HG02610 (cell line): ENCODE results near the gene CFAP46.
"Not testable (repeated sequence)": the region's sequence is repeated elsewhere in the genome, so short reads cannot be mapped to it uniquely, and the experiment has no call there.

ENCODE experiments used
- ATAC-seq: cut with Tn5 transposase; IDR thresholded peaks from one replicate; pipeline ENCODE4 v1.9.1; 2021; ENCODE audit warnings: mild to moderate bottlenecking, moderate library complexity; ENCODE audit not compliant: unreplicated experiment

Gene CFAP46

DNA sequence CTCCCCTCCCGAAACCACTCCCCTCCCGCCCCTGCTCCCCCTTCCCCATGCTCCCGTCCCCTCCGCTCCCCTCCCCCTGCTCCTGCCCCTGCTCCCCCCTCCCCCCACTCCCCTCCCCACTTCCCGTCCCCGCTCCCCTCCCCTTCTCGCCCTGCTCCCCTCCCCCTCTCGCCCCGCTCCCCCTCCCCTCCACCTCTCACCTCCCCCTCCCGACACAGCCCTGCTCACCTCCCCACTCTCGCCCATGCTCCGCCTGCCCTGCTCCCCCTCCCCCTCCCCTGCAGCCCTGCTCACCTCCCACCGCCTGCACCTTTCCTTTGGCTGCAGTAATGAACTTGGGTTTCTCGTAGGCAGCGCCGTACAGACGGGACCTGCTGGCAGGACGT is 106.5 kb downstream of the CFAP46 start:
- no peak for ATAC-seq

DNA sequence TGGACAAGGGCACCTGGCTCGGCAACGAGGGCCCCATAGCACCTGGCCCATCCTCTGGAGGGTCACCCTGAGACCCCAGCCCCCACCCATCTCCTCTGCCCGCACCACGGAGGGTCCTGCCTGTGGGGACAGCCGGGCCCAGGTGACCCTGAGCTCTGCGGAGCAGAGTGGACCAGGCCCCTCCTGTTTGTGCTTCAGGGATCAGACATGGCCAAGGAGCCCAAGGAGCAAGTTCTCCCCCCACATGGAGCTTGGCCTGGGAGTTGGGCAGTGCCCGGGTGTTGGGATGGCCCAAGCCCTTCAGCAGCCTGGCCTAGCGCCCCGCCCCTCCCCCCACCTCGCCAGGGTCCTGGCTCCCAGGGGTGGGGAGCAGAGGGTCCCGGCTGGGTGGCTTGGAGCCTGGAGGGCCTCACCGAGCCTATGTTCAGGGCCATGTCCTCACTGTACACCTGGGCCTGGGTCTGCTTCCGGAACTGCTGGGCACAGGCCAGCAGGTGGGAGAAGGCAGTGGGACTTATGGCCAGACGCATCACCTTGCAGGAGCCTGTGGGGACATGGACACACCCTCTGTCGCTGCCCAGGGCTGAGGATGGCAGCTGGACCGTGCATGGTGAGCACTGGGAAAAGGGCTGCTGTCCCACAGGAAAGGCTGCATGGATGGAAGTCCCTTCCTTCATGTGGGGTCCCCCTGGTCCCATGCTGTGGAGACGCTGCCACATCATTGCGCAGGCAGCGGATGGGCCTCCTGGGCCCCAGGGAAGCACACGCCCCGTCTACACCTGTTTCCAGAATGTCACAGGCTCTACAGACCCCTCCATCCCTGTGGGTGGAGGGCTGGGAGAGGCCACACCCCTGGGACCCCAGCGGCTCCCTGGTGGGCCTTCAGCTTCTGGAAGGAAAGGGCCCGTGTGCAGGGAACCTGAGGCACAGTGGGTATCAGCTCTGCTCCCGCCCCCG is 107.2 kb downstream of the CFAP46 start:
- no peak for ATAC-seq

DNA sequence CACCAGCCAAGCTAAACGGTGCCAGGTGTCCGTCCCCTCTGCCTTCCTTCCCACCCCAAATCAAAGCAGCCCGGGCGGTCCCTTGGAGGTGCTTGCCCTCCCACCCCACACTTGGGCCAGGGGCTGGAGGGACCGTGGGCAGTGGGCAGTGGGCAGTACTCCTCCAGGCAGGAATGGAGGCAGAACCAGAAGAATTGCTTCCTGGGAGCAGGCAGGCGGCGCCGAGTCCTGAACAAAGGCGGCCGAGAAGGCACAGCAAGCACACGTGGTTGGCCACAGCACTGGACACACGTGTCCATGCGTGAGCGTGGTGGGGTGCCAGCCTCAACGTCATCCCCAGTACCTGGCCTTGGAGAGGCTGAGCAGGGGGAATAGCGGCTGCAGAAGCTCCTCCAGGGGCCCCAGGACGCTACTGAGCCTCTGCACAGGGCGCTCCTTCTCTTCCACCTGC is 108.0 kb downstream of the CFAP46 start:
- no peak for ATAC-seq

DNA sequence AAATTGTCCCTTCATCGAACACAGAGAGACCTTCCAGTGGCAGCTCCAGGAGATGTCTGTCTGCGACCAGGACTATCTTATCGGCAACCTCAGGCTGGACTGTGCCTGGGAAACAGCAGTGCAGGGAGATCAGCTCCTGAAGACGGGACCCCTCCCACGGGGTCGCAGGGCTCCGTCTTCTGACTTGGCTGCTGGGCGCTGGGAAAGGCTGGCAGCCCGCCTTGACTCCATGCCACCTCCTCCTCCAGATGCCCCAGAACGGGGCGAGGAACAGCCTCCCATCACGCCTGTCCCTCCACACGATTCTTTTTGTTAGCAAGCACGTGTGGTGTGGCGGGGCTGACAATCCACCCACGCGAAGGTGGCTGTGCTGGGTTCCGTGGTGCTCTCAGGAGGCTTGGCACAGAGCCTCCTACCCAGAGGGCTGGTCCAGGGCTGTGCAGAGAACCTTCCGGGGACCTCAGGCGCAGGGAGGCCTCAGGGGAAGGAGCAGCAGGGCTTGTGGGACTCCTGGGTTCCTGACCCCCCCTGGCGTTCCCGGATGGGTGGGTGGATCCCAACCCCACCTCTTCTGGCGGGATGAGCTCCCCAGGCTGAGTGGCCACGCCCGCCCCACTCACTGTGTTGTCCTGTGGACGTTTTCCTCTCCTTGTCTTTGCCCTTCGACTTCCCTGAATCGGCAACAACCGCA is 108.8 kb downstream of the CFAP46 start:
- ATAC-seq = no peak

DNA sequence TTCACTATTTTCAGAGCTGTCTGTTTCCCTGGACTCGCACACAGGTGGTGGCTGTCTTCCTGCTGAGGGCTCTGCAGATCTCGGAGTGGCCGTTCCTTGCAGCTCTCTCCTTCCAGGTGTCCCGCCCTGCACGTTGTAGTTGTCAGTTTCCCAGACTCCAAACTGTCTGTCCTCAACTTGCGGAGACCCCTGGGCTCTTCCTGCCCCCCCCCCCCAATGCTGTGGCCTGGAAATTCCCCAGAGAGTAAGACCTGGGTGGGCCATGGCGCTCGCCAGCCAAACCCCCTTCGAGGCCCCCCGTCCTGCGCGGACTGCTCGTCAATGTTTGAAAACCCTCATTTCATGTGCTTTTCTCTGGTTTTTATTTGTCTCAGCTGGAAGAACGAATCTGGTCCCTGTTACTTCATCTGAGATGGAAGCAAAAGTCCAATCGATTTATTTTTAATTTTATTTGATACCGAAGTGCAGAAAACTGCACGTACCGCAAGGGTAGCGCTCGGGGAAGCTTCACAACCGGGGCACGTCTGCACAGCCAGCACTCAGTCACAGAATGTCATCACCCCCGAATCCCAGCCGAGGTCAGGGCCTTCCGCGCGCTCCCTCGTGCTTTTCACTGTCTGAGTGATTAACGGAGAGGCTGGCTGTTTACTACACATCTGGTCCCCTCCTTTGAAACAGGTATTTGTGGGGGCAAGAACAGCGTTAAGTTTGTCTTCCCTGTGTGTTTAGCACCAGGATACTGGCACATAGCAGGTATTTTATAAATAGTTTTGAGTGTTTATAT is 110.0 kb downstream of the CFAP46 start:
- no peak for ATAC-seq

DNA sequence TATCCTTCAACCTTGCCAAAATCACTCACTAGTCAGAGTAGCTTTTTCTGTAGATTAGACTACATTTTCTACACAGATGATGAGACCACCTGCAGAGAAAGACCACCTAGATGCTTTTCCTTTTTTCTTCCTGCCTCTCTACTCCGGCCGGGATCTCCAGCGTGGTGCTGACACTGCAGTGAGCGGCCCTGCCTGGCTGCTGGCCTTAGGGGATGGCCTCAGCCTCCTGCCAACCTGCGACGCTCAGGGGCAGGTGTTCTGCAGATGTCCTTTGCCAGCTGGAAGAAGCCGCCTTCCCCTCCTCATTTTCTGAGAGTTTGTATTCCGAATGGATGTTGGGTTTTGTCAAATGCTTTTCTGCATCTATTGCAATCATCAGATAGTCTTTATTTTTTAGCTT is 113.0 kb downstream of the CFAP46 start:
- no peak for ATAC-seq

DNA sequence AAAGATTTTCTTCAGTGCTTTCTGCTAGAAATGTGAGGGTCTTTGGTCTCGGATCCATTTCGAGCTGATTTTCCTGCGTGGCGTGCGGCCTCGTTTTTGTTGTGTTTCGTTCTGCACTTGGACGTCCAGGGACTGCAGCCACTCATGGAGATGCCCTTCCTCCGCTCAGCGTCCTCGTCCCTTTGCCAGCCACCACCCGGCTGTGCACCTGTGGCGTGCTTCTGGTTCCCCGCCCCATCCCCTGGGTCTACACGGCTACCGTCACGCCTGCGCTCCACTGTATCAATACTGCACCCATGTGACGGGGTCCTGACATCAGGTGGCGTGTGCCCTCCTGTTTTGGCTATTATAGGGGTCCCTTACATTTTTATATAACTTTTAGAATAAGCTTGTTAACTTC is 113.7 kb downstream of the CFAP46 start:
- ATAC-seq = no peak

DNA sequence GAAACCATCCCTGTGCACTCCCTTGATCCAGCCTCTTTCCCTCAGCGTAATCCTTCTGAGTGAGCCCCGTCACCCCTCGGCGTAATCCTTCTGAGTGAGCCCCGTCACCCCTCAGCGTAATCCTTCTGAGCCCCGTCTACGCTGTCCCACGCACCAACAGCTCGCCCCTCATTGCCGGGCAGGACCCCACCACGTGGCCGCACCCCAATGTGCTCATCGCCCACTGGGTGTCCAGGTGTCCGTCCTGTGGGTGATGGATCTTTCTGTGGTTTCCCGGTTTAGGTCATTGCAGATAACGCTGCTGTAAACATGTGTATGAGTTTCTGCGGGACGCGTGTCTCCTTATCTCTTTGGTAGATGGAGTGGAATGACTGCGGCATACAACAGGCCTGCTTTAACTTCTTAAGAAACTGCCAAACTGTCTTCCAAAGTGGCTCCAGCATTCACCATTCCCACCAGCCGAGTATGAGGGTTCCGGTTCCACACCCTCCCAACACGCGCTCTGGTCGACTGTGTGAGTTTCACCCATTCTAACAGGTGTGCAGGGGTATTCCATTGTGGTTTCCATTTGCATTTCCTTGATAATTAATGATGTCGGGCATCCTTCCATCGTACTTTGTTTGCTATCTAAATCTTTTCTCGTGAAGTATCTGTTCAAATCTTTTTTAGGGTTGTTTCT is 114.4 kb downstream of the CFAP46 start:
- no peak for ATAC-seq

DNA sequence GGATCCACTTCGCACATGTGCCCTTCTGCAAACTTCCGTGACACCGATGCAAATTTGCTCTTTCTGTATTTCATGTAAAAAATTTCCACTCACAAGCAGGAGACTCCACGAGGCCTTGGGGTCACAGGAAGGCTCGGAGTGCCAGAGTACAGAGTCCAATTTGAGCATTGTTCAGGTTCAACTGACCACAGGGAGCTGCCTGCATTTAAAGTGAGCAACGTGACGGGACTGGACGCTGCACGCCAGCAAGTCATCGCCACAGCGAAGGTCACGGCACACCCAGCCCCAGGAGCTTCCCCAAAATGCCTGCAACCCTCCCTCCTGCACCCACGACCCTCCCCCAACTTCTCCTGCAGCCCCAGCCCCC is 115.0 kb downstream of the CFAP46 start:
- ATAC-seq = no peak

DNA sequence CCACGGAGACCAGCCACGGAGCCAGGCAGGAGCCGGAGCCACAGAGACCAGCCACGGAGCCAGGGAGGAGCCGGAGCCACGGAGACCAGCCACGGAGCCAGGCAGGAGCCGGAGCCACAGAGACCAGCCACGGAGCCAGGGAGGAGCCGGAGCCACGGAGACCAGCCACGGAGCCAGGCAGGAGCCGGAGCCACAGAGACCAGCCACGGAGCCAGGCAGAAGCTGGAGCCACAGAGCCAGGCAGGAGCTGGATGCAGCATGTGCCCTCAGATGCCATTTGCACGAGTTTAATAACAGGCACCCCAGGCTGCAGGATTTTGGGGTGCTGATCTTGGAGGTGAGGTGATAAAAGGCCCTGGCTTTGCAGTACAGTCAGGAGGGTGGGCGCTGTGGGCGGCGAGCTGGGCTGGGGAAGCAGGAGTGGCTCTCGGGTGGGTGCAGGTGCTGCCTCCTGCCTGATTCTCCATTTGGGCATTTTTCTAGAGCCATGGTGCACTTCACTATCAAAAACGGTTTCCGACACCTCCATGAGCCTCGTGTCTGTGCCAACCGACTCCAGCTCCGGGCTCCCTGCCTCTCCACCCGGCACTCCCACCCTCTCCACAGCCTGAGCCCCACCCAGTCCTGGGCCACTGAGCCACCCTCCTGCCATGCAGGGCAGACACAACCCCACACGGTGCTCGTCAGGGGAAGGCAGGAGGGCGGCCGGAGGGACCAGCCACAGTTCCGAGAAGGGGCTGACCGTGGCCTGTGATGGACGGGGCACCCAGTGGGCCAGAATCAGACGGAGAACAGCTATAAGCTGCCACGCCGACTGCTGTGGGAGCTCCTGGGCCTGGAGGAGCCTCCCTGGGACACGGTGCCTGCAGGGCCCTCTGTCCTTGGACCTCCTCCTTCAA is 115.6 kb downstream of the CFAP46 start:
- no peak for ATAC-seq

DNA sequence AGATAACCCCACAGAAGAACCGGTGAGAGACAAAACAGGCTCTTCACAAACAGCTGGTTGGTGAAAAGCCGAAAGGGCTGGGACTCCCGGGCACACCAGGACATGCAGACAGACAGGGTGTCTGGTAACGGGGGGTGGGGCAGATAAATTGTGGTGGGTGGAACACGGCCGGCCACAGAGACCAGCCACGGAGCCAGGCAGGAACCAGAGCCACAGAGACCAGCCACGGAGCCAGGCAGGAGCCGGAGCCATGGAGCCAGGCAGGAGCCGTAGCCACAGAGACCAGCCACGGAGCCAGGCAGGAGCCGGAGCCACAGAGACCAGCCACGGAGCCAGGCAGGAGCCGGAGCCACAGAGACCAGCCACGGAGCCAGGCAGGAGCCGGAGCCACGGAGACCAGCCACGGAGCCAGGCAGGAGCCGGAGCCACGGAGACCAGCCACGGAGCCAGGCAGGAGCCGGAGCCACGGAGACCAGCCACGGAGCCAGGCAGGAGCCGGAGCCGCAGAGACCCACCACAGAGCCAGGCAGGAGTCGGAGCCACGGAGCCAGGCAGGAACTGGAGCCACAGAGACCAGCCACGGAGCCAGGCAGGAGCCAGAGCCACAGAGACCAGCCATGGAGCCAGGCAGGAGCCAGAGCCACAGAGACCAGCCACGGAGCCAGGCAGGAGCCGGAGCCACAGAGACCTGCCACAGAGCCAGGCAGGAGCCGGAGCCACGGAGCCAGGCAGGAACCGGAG is 116.4 kb downstream of the CFAP46 start:
- not testable (repeated sequence) for ATAC-seq

DNA sequence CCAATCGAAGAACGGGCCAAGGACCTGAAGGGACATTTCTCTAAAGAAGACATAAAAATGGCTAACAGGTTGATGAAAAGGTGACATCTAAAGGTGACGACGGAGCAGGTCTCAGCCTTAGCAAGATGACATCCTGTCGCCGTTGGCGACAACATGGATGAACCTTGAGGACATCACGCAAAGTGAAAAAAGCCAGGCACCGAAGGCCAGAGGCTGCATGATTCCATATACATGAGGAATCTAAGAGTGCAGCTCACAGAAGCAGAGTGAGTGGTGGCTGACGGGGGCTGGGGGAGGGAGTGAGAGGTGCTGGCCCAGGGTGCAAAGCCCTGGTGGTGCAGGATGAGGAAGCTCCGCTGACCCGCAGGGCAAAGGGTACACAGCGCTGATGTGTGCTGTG is 122.3 kb downstream of the CFAP46 start:
- no peak for ATAC-seq

DNA sequence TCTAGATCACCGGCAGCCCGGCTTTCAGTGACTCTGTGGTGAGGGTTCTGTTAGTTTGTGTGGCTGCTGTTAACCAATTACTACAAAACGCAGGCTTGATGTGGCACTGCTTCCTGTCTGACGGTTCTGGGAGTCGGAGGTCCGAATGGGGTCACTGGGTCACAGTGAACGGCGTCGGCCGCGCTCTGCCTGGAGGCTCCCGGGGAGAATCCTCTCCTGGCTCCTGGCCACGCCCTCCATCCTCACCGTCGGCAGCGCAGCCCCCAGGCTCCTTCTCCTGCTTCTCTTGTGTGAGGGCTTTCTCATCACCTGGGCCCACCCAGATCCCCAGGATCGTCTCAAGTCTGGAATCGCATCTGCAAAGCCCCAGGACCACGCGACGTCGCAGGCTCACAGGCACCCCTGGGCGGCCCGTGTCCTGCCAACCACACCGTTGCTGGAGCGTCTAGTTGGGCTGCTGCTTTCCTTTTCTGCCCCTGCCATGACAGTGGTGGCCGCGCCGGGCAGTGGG is 124.6 kb downstream of the CFAP46 start:
- no peak for ATAC-seq

DNA sequence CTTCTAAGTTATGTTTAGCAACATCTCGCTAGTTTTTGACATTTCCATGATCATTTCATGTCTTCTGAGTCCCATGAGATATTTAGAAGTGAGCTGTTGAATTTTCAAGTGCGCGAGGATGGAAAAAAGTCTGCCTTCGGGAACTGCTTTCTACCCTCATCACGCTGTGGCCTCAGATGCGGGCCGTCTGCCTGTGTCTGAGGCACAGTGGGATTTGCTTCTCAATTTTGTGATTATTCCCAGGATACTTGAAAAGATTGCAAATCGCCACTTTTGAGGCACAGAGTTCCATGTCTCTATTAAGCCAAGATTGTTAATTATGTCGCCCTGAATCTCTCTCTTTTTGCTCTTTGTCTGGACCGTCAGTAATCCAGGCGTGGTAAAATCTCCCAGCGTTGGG is 125.7 kb downstream of the CFAP46 start:
- no peak for ATAC-seq

DNA sequence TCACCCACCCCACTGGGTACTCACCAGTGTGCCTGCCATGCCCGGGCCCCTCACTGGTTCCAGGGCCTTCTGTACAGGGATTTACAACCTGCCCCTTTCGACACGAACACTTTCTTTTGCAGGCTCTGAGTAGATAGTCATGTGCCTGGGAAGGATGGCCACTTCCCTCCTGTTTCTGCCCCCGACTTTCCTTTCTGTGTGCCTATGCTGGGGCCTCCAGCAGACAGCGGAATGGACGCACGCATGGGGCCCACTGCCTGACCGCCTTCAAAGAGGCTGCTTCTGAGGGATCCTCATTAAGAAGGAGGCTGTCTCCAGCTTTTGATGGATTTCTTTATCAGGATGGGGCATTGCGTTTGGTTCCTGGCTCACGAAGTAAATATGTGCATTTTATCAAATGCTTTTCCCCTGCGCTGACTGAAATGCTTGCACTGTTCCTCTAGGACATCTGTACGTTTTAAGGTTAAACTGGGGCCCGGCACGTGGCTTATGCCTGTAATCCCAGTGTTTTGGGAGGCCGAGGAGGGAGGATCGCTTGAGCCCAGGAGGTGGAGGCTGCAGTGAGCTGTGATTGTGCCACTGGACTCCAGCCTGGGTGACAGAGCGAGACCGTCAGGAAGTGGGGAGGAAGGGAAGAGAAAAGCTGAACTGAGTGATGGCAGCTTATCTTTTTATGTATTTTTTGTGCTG is 127.1 kb downstream of the CFAP46 start:
- no peak for ATAC-seq

DNA sequence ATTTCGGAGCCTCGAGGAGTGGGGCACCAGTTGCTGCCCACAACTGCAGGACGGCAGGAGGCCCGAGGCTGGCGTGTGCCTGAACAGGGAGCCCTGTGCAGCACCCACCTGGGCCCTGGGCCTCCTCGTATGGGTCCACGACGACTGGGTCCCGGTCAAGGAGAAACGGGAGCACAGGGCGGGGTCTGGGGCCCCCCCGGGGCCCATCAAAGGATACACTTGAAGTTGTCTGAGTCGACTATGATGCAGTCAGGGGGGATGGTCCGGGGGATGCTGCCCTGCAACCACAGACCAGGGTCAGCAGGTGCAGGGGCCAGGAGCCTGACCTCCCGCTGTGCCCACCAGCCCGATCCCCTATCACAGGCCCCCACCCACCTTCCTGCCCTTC is 127.9 kb downstream of the CFAP46 start:
- ATAC-seq = no peak

DNA sequence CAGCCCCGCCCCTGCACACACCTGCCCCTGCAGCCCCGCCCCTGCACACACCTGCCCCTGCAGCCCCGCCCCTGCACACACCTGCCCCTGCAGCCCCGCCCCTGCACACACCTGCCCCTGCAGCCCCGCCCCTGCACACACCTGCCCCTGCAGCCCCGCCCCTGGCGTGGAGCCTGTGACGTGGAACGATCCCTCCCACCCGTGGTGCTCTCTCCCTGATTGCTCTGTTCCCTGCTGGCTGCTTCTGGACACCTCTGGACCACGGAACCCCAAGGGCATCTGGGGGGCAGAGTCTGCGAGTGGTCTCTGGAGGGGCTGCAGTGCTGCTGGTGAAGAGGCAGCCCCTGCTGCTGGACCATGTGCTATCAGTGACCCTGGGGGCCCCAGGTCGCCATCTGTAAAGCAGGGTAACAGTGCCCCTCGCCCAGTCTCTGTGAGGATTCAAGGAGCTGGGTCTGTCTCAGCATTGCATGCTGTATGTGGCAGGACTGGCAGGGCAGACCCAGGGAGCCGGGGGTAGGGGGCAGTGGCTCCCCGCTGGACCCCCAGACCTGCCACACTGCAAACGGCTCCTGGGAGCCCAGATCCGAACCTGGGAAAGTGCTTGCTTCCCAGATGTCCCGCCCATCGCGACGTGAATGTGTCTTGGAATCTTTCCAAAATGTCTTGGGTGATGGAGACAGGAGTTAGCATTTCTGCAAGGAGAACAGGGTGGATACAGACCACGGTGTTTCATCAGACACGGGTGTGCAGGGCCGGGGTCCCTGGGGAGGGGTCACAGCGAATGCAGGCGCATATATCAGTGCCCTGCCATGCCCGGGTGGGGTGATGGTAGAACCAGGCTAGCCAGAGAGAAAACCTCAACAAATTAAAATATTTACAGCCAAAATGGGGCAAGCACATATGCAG is 128.6 kb downstream of the CFAP46 start:
- no peak for ATAC-seq
